ENCODE results near the gene CTBP2.

DNA sequence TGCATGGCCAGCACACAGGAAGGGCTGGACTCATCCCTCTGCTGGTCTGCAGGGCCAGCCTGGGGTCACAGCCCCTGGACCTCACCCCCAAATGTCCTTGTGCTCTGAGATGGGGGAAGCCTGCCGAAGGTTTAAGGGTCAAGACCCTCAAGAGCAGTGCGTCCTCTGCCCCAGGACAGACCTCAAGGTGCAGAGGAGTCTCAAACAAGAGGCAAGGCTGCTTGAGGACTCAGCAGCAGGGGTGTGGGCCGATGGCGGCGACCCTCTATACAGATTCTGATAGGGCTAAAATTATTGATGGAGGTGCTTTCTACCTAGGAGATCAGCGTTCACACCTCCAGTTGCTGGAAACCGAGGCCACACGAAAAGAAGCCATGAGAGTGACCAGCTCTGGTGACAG, 137.7 kb downstream of the CTBP2 start:
- TF ChIP-seq, protein P1, sequence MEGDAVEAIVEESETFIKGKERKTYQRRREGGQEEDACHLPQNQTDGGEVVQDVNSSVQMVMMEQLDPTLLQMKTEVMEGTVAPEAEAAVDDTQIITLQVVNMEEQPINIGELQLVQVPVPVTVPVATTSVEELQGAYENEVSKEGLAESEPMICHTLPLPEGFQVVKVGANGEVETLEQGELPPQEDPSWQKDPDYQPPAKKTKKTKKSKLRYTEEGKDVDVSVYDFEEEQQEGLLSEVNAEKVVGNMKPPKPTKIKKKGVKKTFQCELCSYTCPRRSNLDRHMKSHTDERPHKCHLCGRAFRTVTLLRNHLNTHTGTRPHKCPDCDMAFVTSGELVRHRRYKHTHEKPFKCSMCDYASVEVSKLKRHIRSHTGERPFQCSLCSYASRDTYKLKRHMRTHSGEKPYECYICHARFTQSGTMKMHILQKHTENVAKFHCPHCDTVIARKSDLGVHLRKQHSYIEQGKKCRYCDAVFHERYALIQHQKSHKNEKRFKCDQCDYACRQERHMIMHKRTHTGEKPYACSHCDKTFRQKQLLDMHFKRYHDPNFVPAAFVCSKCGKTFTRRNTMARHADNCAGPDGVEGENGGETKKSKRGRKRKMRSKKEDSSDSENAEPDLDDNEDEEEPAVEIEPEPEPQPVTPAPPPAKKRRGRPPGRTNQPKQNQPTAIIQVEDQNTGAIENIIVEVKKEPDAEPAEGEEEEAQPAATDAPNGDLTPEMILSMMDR (IDR thresholded peaks at IDR 0.05), result no peak
- TF ChIP-seq POLR2A (IDR thresholded peaks at IDR 0.05), result no peak

Data from thyroid gland (tissue), 4 donors.